Measurements from ENCODE around the gene FBLN2.
"Not testable (repeated sequence)": the region's sequence is repeated elsewhere in the genome, so short reads cannot be mapped to it uniquely, and the experiment has no call there.

The FBLN2 gene

GRCh38 chr3:13548696-13549622, at the start of gene FBLN2:
FBLN2 (plus strand) TSS chr3:13549125; CDS start chr3:13570356, 21,231 bp downstream.
- DNase-seq (ENCODE audit: low spot score) = peak; percentile 99

GRCh38 chr3:13499246-13499645, 49.7 kb upstream of the FBLN2 start:
- DNase-seq (ENCODE audit: low spot score) = not testable (repeated sequence)

DNA sequence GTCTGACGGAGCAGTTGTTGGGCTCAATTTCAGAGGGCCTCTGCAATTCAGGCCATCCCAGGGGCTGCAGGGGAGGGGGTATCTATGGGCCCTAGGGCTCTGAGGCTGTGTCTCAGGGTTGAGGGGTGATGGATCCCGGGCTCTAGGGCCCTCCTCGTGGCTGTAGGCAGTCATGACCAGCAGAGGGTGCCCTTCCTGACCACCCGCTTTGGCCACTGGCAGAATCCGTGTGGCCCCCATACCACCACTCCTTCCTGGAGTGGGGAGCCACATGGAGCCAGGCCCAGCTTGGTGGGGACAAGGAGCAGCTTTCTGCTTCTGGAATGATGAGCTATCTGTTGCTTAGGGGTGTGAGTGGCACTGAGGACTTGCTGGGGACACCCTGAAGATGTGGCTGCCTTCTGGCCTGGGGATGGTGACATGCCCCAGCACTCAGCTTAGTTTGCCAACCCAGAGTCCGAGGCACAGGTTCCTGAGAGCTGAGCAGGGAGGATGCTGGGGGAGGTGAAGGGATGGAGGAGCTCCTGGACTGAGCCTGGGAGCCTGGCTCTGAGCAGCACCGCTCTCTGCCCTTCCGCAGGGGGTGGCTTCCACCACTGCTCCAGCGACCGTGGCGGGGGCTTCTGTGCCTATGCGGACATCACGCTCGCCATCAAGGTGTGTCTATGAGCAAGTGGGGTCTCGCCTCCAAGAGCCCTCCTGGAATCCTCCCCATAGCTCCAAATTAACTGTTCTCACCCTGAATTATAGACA, 48.6 kb upstream of the FBLN2 start:
- DNase-seq (ENCODE audit: low spot score) = peak; percentile 86

GRCh38 chr3:13501056-13501455, 47.9 kb upstream of the FBLN2 start:
- DNase-seq (ENCODE audit: low spot score) = no peak

DNA sequence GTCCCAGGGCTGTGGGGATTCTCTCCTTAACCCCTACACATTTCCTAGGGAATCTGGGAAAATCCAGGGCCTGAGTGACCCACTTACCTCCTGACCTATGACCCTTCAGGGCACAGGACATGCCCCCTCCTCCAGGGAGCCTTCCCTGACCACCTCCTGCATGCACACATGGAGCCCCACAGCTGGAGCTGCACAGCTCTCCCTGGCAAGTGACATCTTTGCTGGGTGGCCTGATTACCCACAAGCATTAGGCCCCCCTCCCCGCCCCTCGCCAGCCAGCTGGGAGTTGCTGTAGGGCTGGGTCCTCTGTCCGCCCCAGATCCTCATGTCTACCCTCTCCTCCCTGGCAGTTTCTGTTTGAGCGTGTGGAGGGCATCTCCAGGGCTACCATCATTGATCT, 47.4 kb upstream of the FBLN2 start:
- DNase-seq (ENCODE audit: low spot score) = no peak

DNA sequence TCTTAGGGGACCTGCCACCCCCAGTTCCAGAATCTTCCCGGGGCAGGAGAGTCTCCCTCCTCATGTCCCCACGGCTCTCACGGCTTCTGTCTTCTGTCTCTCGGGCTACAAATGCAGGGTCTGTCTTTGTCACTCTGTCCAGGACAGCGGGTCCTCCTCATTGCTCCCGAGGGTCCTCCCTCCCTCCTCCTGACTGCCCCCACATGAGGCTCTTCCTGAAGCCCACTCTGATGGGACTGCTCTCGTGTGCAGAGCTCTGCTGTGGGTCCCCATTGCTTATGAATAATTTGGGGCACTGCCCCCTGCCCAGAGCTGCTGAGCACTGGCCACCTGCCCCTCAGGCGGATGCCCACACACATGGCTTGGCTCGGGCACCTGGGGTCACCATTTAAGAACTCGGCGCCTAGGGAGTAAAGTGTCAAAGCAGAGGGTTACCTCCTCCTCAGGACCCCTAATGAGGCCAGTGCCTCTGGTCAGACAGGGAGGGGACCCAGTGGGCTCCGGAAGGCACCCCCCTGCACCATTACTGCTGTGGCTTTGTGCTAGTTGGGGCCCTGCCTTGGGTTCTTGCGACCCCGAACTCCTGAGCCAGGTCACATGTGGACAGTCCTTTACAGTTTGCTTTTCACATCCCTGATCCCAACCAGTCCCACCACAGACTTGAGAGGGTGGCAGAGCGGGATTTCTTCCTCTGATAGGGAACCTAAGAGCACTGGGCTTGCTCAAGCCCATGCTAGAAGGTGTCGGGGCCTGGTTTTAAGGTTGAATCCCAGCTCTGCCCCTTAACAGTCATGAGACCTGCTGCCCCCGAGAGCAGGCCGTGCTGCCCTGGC, 46.8 kb upstream of the FBLN2 start:
- DNase-seq (ENCODE audit: low spot score) = no peak

DNA sequence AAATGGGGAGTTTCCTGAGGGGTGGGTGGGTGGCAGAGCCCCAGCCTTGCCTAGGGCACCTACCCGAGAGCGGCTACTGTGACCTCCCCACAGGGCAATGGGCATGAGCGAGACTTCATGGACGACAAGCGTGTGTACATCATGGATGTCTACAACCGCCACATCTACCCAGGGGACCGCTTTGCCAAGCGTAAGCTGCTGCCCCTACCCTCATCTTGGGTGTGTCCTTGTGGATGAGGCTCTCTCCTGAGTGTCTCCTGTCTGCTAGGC, 46.2 kb upstream of the FBLN2 start:
- DNase-seq (ENCODE audit: low spot score) = no peak

DNA sequence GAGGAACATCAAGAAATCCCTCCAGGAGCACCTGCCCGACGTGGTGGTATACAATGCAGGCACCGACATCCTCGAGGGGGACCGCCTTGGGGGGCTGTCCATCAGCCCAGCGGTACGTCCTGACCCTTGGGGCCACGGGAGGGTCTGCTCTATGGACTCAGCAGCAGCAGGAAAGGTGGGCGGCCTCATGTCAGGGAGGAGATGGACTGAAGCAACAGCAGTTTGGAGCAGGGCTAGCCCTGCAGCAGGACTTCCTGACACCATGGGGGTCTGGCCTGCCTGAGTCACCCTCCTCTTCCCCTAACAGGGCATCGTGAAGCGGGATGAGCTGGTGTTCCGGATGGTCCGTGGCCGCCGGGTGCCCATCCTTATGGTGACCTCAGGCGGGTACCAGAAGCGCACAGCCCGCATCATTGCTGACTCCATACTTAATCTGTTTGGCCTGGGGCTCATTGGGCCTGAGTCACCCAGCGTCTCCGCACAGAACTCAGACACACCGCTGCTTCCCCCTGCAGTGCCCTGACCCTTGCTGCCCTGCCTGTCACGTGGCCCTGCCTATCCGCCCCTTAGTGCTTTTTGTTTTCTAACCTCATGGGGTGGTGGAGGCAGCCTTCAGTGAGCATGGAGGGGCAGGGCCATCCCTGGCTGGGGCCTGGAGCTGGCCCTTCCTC, 44.6 kb upstream of the FBLN2 start:
- no peak for DNase-seq (ENCODE audit: low spot score)

DNA sequence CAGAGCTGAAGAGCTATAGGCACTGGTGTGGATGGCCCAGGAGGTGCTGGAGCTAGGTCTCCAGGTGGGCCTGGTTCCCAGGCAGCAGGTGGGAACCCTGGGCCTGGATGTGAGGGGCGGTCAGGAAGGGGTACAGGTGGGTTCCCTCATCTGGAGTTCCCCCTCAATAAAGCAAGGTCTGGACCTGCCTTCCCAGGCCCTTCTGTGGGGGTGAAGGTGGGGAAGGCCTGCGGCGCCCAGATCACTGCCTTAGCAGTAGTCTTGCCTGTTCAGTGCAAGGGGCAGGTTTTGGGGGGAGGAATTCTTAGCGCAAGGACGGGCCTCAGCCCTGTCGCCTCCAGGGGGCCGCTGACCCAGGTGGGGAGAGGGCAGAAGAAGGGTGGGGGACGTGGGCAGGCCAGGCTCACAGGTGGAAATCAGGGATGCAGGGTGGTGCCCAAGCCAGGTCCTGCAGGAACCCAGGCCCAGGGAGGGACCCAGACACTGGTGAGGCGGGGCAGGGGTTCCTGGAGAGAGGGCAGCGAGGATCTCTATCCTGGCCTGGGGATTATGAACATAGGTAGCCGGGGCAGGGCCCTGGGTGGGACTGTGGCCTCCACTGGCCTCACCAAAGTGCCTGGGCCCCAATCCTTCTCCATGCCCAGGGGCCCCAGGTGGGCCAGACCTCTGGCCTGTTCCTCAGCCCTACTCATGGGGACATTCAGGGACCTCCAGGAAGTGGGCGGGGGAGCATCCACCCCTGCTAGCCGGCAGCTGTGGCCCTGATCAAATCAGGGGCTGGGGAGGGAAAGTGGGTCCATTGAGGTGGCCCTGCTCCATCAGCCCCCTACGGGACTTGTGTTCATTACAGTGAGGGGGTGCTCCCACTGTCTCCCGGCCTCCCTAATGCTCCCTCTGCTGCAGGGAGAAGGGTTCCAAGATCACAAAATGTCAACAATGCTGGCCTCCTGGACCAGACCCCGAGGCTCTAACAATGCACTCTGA, 43.5 kb upstream of the FBLN2 start:
- DNase-seq (ENCODE audit: low spot score) = no peak

GRCh38 chr3:13506239-13506638, 42.7 kb upstream of the FBLN2 start:
- no peak for DNase-seq (ENCODE audit: low spot score)

DNA sequence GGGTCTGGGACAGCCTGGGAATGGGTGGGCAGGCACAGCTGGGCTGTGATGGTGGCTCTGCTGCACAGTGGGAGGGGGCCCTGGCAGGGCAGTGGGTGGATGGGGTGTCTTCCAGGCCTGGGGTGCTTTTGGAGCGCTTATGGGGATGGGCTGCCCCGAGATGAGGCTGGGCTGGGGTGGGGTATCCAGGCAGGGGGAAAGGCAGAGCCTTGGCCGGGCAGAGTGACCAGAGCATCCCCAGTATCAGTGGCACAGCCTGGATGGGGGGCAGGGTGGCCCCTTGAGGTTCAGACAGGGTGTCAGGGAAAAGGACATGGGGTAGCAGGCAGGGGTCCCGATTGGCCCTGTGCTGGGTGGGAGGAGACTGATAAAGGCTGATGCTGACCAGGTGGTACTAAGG, 42.2 kb upstream of the FBLN2 start:
- no peak for DNase-seq (ENCODE audit: low spot score)

GRCh38 chr3:13507247-13507569, 41.7 kb upstream of the FBLN2 start:
- no peak for DNase-seq (ENCODE audit: low spot score)

DNA sequence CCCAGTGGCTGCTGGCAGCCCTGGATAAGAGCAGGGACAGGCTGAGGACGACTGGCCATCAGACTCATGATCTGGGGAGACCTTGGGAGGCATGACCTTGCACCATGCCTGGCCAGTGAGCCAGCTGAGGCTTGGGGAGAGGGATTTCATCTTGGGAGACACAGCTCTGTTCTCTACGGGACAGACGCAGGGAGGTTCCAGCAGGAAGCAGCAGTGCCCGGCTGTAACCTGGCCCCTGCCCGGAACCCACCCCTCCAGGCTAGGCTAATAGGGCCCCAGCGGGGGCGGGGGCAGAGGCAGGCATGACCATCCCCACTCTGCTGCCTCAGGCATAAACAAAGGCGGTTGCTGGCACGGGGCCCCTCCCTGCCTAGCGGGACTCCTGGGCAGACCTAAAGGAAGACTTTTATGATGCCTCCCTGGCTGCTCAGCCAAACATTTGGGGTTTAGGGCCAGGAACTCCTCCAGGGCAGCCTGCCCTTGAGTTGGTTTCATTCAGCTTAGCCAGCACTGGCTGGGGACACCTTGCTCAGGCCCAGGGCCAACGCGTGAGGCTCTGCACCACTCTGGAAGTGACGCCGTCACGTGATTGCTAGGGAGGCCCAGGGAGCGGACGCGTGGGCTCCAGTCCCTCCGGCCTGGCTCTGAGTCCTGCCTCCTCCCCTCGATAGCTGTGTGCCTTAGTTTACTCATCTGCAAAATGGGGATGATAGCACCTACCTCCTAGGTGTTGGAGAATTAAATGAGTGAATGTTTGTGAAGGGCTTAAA, 41.2 kb upstream of the FBLN2 start:
- peak; percentile 70 for DNase-seq (ENCODE audit: low spot score)

GRCh38 chr3:13508496-13508895, 40.4 kb upstream of the FBLN2 start:
- DNase-seq (ENCODE audit: low spot score) = no peak

DNA sequence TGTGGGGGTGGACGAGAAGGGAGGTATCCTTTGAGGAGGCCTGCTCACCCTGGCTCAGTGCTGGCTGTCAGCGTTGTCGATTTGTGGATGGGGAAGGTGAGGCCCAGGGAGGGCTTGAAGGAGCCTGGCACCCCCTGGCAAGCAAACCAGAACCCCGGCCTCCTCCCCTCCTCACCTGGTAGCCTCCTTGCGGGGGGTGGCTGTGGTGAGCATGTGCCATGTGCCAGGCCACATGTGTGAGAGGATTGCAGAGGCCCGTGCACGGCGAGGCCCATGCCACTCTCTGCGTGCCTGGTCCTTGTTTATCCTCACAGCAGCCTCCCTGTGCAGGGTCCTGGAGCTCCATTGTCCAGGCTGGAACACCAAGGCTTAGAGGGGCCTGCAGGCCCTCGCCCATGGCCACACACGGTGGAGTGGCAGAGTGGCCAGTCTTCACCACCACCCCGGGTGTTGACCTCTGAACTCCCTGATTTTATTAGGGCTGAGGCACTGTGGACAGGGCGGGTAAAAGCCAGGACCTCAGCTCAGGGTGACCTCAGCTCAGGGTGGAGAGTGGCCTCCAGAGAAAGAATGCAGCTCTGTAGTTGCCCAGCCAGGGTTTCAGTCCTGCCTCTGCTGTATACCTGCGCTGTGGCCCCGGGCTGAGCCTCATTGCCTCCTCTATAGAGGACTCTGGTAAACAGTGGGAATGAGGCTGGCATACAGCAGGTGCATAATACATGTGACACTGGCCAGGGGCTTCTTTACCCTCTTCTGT, 39.7 kb upstream of the FBLN2 start:
- no peak for DNase-seq (ENCODE audit: low spot score)

- DNase-seq (ENCODE audit: low spot score) = no peak
Observed at GRCh38 chr3:13509816-13510192, 39.1 kb upstream of the FBLN2 start.

- no peak for DNase-seq (ENCODE audit: low spot score)
Observed at GRCh38 chr3:13512451-13512850, 36.5 kb upstream of the FBLN2 start.

DNA sequence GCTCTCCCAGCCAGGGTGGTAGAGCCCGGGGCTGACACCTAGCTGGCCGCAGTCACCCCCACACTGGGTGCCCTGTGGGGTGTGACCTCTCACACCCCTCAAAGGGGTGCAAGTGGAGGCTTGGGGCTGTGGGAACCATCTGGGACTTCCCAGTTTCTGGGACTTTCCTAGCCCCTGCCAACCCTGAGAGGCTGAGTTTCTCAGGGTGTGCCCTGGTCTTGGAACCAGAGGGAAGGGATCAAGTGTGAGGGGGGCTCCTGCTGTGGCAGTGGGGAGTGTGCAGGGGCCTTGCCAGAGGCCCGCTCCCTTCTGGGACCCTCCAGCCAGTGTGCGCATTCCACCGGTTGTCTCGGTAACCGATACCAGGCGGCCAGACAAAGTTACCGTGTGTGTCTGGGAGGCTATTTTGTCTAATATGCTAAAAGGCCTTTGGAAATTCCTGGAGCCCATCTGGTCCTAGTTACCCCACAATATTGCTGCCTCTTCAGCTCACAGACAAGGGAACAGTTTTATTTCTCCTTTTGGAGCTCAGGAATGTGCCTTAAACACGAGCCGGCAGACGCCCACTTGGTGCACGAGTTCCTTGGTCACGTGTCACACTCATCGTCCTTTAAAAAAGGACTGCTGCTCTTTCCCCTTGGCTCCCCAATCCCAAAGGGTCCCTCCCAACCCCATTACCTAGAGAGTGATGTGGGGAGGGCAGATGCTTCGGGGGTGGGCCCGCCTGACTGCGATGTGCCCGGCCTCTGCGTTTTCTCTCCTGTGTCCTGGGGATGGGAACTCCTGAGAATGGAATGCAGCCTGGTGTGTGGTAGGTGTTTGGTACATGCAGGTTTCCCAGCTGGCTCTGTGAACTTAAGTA, 35.6 kb upstream of the FBLN2 start:
- DNase-seq (ENCODE audit: low spot score) = no peak
